ENCODE measurements around the gene PPP1R16B.

PPP1R16B gene
- total RNA-seq = 210 to 242 reads per million in 2 donors

DNA sequence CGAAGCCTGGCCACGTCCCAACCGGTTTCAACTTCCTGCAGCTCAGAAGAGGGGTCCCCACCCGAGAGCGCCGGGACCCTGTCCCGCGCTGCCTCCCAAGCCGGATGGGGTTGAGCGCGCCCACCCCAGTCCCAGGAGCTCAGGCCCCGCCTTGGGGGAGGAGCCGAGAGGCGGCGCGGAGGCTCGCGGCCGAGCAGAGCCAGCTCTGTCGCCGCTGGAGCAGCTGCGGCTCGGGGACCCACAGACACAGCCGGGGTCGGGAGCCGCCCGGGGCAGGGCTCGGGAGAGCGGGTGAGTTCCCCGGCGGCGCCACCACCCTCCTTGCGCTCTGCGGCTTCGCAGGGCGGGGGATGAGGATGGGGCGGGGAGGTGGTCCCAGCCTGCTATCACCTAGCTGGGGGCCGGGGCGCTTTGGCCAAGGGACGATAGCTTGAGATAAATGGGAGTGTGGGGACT lies at the start of gene PPP1R16B:
Gene PPP1R16B, plus strand, starts transcription at position 196 of the 456 bp plus-strand sequence. CDS start 30,229 bp downstream, outside the sequence.
- peak; percentile 67 for DNase-seq

DNA sequence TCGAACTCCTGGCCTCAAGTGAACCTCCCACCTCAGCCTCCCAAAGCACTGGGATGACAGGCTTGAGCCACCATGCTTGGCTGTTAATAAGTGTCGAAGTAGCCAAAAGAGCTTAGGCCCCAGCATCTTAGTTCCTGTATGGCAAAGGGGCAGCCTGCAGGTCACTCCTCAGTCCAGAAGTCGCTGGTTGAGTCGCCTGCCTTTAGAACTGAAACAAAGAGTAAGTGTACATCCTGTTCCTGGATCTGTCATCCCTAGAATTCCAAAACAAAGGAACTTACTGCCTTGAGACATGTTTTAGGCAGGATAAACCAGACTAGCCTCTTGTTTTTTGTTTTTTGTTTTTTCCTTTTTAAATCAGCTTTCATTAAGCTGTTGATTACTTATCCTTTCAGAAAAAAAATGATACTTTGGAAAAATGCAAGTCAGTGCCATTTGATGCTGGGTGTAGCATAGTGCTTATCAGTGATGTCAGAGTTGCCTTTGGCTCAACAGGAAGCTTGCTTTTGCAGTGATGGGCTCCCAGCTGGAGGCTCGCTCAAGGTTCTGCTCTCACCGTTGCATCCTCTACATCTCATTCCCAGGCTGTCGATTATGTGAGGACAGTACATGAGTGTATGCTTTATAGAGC lies 48.2 kb upstream of the PPP1R16B start:
- DNase-seq = no peak

DNA sequence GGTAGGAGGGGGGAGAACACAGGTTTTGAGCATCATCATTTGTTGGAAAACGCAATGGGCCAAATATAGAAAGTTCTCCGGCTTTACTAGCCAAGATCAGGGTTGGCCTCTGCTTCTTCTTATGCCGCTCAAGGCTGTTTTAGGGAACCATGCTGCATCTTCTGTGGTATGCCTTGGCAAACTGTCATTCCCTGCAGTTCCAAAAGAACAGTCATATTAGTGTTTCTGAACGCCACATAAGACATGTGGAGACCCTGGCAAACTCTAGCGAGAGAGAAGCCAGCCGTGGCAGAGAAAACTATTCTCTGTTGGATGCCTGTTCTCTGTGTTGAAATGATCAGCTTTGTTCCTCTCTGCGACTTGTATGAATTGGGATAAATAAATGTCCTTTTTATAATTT lies 46.4 kb upstream of the PPP1R16B start:
- DNase-seq = no peak

DNA sequence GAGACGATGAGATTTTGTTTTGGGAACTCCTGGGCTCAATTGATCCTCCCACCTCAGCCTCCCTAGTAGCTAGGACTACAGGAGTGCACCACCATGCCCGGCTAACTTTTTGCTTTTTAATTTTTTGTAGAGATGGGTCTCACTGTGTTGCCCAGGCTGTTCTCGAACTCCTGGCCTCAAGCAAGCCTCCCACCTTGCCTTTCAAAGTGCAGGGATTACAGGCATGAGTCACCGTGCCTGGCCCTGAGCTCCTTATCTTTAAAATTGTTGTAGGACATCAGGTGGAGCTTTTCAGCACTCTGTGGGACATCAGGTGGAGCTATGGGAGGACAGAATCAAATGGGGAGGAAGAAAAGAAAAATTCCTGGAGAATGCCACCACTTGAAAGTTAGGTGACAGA lies 44.5 kb upstream of the PPP1R16B start:
- no peak for DNase-seq

DNA sequence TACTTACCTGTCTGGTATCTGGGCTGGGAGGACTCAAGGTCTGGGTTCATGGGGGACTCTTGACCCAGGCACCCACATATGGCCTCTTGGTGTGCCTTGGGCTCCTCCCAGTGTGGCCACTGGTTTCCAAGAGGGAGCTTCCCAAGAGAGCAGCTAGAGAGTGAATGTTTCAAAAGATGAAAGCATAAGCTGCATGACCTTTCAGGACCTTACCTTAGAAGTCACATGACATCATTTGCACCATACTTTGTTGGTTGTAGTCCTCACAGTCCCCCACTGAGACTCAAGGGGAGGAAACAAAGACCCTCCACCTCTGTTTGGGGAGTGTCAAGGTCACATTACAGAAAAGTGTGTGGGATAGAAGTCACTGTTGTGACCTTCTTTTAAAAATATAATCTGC lies 43.3 kb upstream of the PPP1R16B start:
- no peak for DNase-seq

DNA sequence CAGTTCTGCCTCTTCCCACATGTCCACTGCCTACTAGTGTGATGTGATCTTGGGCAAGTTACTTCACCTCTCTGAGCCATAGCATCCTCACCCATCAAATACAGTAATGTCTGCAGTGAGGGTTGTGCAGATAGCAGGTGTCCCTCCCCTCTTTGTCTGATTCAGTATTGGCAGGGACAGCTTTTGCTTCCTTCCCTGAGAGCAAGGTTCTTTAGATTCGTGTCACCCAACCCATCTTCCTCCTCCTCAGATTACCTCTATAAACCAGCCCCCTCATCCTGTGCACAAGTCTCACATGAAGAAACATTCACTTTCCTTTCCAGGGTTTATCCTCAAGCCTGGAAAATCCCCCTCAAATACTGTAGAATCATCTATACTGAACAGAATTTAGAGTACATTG lies 41.9 kb upstream of the PPP1R16B start:
- no peak for DNase-seq

DNA sequence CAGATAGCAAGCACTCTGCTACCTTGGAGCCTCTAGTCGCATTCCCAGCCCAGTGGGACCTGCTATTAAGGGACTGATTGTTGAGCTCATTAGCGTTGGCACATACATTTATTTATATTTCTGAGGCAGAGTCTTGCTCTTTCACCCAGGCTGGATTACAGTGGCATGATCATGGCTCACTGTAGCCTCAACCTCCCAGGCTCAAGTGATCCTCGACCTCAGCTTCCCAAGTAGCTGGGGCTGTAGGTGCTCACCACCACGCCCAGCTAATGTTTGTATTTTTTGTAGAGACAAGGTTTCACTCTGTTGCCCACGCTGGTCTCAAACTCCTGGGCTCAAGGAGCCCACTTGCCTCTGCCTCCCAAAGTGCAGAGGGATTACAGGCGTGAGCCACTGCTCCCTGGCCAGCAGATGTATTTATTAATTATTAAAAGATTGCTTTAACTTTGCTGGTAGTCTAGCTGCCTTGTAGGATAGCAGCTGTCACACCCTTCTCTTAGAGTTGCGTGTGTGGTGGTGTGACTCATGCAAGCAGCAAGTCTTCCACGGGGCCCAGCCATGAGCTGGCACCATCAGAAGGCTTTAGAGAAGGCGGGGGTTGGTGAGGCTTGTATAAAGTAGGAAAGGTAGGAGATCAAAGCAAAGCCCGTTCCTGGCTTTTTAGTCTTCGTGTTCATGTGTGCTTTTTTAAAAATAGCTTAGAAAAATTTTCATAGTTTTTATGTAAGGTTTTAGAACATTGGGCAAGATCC lies 40.8 kb upstream of the PPP1R16B start:
- no peak for DNase-seq

DNA sequence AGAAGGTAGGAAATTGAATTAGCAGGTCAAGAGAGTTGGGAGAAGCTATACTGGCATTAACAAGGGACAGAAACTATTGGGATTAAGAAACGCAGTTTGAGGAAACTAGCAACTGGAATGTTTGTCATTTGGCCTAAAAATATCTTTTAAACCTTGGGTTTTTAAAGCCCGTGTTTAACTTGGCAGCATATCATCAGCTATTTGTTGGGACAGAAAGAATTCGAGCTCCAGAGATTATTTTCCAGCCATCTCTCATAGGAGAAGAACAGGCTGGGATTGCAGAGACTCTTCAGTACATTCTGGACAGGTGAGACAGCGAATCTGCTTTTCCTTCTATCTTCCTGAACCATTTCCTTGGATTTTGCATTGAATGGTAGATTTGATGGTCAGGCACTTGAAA lies 39.4 kb upstream of the PPP1R16B start:
- no peak for DNase-seq

DNA sequence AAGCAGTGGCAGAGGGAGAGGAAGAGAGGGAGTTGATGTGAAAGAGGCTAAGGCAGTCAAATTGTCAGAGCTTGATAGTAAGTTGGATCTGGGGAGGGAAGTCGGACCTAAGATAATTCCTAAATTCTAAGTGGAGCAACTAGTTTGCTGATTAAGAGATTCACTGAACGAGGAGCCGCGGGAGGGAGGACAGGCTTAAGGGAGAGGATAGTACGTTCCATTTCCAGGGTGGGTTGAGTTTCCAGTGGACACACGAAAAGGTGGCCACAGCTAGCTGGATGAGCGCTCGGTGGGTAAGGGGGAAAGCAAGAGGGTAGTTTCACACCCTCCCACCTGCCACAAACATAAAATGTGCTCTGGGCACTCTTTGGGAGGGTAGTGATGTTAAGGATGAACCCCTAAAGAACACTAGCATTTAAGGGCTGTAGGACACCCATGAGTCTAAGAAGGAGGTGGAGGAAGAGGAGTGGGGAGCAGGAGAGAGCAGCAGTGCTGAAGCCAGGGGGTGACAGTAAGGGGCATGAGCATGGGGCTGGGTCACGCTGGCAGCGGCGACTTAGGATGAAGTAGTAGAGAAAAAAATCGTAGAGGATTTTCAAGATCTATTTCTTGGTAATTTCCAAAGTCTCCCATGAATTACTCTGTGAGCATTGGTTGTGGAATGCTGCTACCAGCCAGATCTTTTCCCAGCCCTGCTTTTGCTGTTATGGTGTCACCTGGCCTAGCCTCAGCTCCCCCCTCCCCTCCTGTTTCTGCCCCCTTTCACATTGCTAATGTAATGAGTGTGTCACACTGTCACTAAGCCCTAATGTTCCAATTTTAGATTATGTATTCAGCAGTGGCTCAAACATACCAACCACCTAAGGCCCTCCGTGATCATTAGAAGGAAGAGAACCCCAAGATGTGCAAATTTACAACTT lies 35.9 kb upstream of the PPP1R16B start:
- no peak for DNase-seq

DNA sequence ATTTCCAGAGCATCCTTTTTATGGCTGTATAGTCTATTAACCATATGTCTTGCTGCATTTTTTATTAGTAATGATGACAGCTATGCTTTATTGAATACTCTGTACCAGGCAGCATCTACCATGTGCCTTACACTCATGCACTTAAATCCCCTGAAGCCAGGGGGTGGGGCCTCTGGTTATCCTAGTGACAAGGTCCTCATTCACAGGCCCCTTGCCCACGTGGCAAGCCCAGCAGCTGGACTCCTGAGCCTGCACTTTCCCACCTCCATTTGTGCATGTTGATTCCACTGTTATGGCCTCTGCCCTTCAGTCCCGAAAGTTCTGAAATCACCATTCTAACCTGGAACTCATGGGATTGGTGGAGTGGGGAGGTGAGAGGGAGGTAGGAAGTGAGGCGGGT lies 35.0 kb upstream of the PPP1R16B start:
- no peak for DNase-seq

DNA sequence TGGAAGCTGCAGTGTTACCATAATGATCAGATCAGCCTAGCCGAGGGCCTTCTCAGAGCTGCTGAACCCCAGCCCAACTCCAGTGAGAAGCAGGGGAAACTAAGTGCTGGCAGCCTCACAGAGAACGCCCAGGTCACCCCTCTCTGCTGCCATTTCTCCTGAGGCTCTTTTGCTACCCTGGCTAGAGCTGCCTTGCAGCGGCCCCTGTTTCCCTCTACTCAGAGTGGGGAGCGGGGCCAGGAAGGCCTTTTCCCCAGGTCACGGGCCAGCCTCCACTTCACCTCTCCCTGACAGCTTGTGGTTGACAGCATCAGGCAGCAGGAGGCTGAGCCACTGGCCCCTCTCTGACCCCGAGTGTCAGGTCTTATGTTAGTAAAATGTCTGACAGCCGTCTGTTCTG lies 34.5 kb upstream of the PPP1R16B start:
- DNase-seq = no peak

DNA sequence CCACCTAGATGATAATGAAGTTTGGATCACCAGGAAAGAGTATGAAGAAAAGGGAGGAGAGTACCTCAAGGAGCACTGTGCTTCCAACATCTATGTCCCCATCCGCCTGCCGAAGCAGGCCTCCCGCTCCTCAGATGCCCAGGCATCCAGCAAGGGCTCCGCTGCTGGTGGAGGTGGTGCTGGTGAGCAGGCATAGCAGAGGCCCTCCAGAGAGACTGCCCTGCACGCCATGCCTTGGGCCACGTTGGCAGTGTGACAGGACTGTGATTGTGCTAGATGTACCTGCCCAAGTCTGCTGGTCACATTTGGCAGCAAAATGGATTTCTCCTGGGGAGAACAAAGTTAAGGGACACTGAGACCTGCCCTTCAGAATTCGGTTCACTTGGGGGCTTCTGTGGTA lies 33.9 kb upstream of the PPP1R16B start:
- no peak for DNase-seq

DNA sequence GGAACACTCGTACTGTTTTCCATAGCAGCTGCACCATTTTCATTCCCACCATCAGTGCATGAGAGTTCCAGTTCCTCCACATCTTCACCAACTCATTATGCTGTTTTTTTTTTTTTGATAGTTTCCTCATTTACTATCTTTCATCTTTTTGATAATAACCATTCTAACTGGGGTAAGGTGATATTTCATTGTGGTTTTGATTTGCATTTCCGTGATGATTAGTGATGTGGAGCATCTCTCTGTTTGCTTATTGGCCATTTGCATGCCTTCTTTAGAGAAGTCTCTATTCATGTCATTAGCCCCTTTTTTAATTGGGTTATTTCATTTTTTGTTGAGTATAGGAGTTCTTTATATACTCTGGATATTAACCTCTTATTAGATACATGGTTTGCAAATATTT lies 31.3 kb upstream of the PPP1R16B start:
- no peak for DNase-seq

DNA sequence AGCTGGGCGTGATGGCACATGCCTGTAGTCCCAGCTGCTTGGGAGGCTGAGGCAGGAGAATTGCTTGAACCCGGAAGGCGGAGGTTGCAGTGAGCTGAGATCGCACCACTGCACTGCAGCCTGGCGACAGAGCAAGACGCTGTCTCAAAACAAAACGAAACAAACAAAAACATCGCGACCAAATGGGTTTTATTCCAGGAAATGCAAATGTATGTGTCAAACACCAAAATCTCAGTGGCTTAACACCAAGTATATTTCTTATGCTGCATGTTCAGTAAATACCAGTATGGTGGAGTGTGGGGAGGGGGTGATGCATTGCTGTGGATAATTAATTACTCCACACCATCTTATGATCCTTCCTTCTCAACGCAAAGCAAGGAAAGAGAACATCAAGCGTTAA lies 29.1 kb upstream of the PPP1R16B start:
- DNase-seq = no peak

DNA sequence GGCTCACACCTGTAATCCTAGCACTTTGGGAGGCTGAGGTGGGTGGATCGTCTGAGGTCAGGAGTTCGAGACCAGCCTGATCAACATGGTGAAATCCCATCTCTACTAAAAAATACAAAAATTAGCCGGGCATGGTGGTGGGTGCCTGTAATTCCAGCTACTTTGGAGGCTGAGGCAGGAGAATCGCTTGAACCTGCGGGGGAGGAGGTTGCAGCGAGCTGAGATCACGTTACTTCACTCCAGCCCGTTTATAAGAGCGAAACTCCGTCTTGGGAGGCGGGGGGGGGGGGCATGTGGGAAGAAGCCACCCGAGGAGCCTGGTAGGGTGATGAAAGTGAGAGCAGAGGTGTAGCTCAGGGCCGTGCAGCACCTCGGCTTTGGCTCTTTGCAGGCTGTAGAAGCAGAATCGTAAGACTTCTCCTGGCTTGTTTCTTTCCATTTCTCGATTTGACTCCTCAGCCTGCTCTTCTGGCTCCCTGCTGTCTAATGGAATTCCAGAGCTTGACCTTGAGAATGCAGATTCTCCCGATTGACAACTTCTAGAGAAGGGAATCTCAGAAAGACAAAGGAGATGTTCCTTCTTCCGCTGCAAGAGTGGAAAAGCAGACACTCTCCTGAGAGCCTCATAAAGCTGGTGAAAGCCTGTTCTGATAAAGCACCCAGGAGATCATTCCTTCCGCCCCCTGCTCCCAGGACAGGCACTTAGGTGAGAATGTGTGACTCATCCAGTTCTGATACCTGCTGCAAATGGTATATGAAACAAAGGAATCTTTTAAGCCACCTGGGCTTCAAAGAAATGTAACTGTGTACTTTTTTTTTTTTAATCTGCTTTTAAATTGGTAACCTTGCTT lies 26.0 kb upstream of the PPP1R16B start:
- no peak for DNase-seq

DNA sequence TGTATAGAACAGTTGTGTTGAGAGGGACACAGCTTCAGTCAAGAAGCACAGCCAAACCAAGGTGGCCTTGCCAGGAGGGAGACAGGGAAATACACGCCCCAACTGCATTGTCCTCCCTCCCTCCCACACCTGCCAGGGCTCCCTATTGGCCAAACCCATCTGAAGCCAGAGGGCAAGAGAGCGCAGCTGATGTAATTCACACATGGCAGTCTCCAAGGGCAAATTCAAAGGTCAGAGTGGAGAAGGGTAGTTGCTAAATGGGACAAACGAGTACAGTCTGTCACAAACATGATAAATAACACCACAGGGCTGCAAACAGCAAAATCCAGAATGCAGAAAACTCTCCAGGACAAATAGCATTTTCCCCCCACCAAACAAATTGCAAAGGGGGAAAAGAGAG lies 23.2 kb upstream of the PPP1R16B start:
- no peak for DNase-seq

DNA sequence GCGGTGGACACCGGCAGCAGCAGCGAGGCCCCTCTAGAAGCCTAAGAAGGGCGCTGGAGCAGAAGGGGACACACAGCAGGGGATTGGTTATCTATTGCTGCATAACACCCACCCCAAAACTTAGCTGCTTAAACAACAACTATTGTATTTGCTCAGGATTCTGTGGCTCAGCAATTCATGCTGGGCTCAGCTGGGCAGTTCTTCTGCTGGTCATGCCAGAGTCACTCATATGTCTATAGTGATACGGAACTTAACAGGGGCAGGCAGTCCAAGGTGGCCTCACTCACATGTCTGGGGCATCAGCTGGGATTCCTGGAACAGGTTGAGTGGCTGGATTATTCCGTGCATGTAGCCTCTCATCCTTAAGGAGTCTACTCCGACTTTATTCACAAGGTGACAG lies 17.6 kb upstream of the PPP1R16B start:
- DNase-seq = no peak

DNA sequence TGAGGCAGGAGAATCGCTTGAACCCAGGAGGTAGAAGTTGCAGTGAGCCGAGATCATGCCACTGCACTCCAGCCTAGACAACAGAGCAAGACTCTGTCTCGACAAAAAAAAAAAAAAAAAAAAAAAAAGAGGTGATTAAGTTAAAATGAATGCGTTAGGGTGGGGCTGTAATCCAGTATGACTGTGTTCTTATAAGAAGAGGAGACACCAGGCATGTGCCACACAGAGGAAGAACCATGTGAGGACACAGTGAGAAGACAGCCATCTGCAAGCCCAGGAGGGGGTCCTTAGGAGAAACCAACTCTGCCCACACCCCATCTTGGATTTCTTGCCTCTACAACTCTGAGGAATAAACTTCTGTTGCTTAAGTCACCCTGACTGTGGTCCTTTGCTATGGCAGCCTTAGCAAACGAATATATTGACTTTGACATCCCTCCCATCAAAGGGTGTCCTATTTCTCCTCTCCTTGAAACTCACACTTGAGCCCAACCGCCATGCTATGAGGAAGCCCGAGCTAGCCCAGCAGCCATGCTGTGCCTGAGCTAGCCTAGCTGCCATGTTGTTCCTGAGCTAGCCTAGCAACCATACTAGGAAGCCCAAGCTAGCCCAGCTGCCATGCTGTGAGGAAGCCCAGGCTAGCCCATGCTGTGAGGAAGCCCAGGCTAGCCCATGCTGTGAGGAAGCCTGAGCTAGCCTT lies 15.8 kb upstream of the PPP1R16B start:
- no peak for DNase-seq

DNA sequence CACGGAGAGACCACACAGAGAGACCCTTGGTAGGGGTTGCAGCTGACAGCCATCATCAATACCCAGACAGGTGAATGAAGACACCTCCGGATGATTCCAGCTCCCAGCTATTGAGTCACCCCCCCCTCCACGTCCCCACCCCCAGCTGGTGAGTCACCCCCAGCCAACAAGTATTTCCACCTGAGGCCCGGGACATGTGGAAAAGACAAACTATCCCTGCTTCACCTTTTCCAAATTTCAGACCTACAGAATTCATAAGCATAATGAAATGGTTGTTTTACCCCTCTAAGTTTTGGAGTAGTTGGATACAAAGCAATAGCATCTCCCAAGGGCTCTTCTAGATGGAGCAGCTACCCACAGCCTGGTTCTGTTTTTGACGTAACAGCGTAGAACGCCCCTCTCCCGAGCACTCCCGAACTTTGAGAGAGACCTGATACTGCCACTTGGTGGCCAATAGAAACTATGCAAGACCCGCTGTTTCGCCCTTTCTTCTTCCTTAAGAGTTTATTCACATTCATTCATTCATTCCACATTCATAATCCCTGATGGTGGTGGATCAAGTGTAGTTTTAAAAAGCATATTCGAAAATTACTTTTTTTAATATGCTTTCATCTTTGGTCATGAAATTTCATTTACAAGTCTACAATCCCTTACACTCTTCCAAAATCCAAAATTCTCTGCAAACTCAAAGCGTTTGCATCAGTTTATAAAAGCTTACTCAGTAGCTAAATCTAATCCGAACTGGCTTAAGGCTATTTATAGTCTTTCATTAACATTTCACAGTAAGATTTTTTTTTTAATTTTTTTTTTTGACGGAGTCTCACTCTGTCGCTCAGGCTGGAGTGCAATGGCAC lies 15.1 kb upstream of the PPP1R16B start:
- DNase-seq = no peak

DNA sequence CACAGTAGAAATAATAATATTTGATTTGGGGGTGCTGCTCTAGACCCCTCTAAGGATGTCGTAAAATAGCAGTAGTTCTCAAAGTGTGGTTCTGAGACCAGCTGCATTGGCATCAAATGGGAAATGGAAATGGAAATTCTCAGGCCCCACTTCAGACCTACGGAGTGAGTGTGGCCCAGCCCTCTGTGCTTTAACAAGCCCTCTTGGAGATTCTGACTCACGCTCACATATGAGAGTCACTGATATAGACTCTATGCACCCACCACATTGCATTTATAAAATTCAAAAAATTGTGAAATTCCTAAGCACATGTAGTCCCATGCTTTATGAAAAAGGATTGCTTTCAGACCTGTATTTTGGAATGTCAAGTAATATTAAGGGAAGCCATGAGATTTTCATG lies 14.2 kb upstream of the PPP1R16B start:
- no peak for DNase-seq

DNA sequence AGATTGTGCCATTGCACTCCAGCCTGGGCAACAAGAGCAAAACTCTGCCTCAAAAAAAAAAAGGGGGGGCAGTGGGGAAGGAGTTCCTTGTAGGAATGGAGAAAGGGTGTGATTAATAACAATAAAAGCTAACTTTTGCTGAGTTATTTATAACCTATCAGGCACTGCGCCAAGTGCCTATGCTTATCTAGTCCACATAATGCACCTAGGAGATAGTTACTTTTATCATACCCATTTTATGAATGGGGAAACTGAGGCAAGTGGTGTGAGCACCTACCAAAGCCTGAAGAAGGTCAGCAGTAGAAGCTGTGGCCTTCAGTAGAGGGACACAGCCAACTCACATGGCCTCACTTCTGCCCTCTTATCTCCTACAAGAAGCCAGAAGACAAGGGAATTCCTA lies 13.6 kb upstream of the PPP1R16B start:
- no peak for DNase-seq
